Lower leg skin (tissue), 4 donors: Measurements from ENCODE around the gene BNC2. TPM values are rescaled to one million over a fixed set of nuclear protein-coding genes. Genes with fewer than 3 reads are reported as not detected.

Experiments used
- DNase-seq, 2 donors: peaks; one replicate each; pipeline ENCODE4 v3.0.0-alpha.2; 2019; ENCODE audit warnings: low spot score in 2 of 2
- H3K4me3 ChIP-seq: fragments of 200-600 bp; sonication (generic); 2 replicates; pipeline ENCODE4 v1.5.1; 2017; ENCODE audit warnings: mild to moderate bottlenecking, low read depth; ENCODE audit not compliant: poor library complexity, severe bottlenecking
- CTCF ChIP-seq, 3 donors: fragments of 450-650 bp; IDR thresholded peaks; one replicate each; pipeline ENCODE4 v1.5.1; 2016; ENCODE audit warnings: antibody characterized with exemption in 3 of 3, mild to moderate bottlenecking in 3 of 3, moderate library complexity in 2 of 3
- POLR2A ChIP-seq, 2 donors: fragments of 450-650 bp; IDR thresholded peaks; one replicate each; pipeline ENCODE4 v1.6.1; 2016 to 2017; ENCODE audit warnings: antibody characterized with exemption in 2 of 2, mild to moderate bottlenecking in 1 of 2, moderate library complexity in 1 of 2
- WGBS, 2 donors: methylation state at CpG; one replicate each; pipeline ENCODE4 v1.1.5; 2018; 5-methylcytosine and 5-hydroxymethylcytosine counted together
- intact Hi-C: fragments of 100-400 bp; cut with DNase I; formaldehyde crosslinking; loops from one replicate; pipeline ENCODE4 v1.15.0; 2023; ENCODE audit warnings: low total_unique reads
- total RNA-seq, 4 donors: library from RNA; depleted of rRNA; stranded (reverse); fragments of >200 nt; gene quantifications; one replicate each; pipeline ENCODE4 v1.1.0, GENCODE V29; 2016

The BNC2 gene
- total RNA-seq, 4 donors from 2014 or later = 1.7 to 8.5 (median 3.7) TPM

GRCh38 chr9:16419124-16419523 lies 451.3 kb downstream of the BNC2 start:
- WGBS, 2 donors = 96 to 97% methylated on average over 12 of the region's 12 CpGs
- no peak overlapping the region for H3K4me3 ChIP-seq
- no peak for DNase-seq
- TF ChIP-seq CTCF (IDR thresholded peaks at IDR 0.05) = no peak
- no peak for TF ChIP-seq POLR2A (IDR thresholded peaks at IDR 0.05)
- intact Hi-C loops = no loop called here

DNA sequence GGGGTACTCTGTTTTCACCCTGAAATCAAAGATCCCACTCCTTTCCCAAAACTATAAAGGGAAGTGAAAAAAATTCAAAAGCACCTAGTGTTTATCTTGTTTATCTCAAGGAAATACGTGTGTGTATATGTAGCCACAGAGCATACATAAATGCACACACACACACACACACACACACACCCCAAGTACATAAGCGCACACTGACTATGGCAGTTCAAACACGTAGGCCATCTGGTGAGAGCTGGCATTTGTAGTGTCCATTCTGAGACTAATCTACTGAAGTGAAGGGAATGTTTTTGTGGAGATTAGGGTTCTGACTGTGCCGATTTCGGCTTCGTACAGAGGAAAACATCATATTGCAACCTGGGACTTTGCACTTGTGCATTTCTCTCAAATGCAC lies 451.7 kb downstream of the BNC2 start:
- DNase-seq = no peak
- WGBS, 2 donors = 93 to 94% methylated on average over 6 of the region's 6 CpGs
- TF ChIP-seq CTCF (IDR thresholded peaks at IDR 0.05) = no peak
- no peak for TF ChIP-seq POLR2A (IDR thresholded peaks at IDR 0.05)

GRCh38 chr9:16417749-16418148 lies 452.7 kb downstream of the BNC2 start:
- intact Hi-C loops = no loop called here
- no peak overlapping the region for H3K4me3 ChIP-seq
- TF ChIP-seq POLR2A (IDR thresholded peaks at IDR 0.05) = no peak
- no peak for TF ChIP-seq CTCF (IDR thresholded peaks at IDR 0.05)
- DNase-seq = no peak
- 73 to 87% methylated on average over 3 of the region's 3 CpGs for WGBS, 2 donors

More for the DNA sequence above, 451.7 kb downstream of the BNC2 start:
- intact Hi-C loops = no loop called here
- H3K4me3 ChIP-seq = no peak overlapping the region

- no peak overlapping the region for H3K4me3 ChIP-seq
- 41 to 55% methylated on average over 3 of the region's 3 CpGs for WGBS, 2 donors
- TF ChIP-seq CTCF (IDR thresholded peaks at IDR 0.05) = no peak
- TF ChIP-seq POLR2A (IDR thresholded peaks at IDR 0.05) = no peak
- no peak for DNase-seq
- intact Hi-C loops = no loop called here
These were observed 453.3 kb downstream of the BNC2 start for GRCh38 chr9:16417161-16417560.

DNA sequence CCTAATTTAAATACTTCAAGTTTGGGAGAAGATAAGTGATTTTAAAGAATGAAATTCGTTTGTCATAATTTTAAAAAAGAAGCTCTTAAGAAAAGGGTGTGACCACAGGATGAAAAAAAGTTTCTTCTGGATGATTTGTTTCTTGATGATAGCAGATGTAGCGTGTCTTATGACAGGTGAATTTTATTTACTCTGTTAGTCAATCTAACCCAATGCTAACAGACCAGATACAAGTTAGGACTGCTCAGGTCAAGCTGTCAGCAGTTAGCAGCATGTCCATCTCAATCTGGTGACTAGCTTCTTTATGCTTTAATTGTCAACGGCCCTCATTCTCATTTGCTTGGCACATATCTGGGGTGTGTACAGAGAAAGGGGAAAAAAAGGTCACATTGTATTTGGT lies 456.0 kb downstream of the BNC2 start:
- no peak for DNase-seq
- intact Hi-C loops = no loop called here
- TF ChIP-seq CTCF (IDR thresholded peaks at IDR 0.05) (no peak), POLR2A (IDR thresholded peaks at IDR 0.05) (no peak)
- no peak overlapping the region for H3K4me3 ChIP-seq
- 66 to 70% methylated on average over 3 of the region's 3 CpGs for WGBS, 2 donors

GRCh38 chr9:16413509-16414016 lies 456.9 kb downstream of the BNC2 start:
- H3K4me3 ChIP-seq = no peak overlapping the region
- DNase-seq = no peak
- intact Hi-C loops = no loop called here
- TF ChIP-seq CTCF (IDR thresholded peaks at IDR 0.05) (no peak), POLR2A (IDR thresholded peaks at IDR 0.05) (no peak)
- WGBS, 2 donors = 84 to 86% methylated on average over 9 of the region's 9 CpGs
